ENCODE results near the gene NRAS.

NRAS gene

DNA sequence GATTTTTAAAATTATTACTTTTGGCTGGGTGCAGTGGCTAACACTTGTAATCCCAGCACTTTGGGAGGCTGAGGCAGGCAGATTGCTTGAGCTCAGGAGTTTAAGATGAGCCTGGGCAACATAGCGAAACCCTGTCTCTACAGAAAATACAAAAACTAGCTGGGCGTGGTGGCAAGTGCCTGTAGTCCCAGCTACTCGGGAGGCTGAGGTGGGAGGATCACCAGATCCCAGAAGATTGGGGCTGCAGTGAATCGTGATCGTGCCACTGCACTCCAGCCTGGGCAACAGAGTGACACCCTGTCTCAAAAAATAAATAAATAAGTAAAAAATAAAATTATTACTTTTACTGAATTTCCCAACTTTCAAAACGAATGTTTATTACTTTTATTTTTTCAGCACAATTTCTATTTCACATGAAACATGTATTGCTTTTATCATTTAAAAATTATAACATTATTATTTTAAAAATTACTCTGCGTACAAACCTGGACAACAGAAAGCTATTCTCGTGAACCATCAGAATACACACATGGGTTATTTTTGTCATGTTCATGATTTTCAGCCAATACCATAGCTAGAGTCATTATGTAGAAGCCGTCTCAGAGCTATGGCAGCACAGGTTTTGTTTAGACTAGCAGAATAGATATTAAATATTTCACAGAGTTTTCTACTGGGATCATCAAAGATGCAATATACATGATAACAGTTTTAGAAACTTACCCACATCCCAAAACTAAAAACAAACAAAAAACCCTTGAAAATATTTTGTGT lies 21.8 kb downstream of the NRAS start:
- Histone ChIP-seq H4K20me1 (ENCODE audit: low read depth, low read length) (no peaks in the 10 kb centered on the region), H3K4me3 (ENCODE audit: insufficient read depth, low read length, poor library complexity, severe bottlenecking) (no peak overlapping the region), H3K79me2 (ENCODE audit: insufficient read depth, low read length) (no peaks in the 10 kb centered on the region), H3K27me3 (ENCODE audit: low read length) (no peaks in the 10 kb centered on the region), H3K27ac (ENCODE audit: low read depth, low read length) (no peak overlapping the region), H2AFZ (ENCODE audit: low read depth, low read length, severe bottlenecking) (no peak overlapping the region), H3K9me3 (ENCODE audit: insufficient read depth, low read length) (no peaks in the 10 kb centered on the region), H3K9ac (ENCODE audit: low read length) (no peak overlapping the region), H3F3A (ENCODE audit: insufficient read depth) (no peaks in the 10 kb centered on the region), H3K9me2 (replicated peaks; ENCODE audit: insufficient read depth, low read length) (no peaks in the 10 kb centered on the region), H3K36me3 (ENCODE audit: low read length) (no peaks in the 10 kb centered on the region), H3K4me2 (ENCODE audit: low read depth, low read length, poor library complexity, severe bottlenecking) (no peak overlapping the region)
- TF ChIP-seq, protein P1, sequence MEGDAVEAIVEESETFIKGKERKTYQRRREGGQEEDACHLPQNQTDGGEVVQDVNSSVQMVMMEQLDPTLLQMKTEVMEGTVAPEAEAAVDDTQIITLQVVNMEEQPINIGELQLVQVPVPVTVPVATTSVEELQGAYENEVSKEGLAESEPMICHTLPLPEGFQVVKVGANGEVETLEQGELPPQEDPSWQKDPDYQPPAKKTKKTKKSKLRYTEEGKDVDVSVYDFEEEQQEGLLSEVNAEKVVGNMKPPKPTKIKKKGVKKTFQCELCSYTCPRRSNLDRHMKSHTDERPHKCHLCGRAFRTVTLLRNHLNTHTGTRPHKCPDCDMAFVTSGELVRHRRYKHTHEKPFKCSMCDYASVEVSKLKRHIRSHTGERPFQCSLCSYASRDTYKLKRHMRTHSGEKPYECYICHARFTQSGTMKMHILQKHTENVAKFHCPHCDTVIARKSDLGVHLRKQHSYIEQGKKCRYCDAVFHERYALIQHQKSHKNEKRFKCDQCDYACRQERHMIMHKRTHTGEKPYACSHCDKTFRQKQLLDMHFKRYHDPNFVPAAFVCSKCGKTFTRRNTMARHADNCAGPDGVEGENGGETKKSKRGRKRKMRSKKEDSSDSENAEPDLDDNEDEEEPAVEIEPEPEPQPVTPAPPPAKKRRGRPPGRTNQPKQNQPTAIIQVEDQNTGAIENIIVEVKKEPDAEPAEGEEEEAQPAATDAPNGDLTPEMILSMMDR (IDR thresholded peaks at IDR 0.05; ENCODE audit: insufficient read depth, low read length, poor library complexity, severe bottlenecking), result no peak
- TF ChIP-seq EZH2phosphoT487 (conservative IDR thresholded peaks at IDR 0.05; ENCODE audit: low read length), result no peak

- H3K27ac ChIP-seq (ENCODE audit: low read depth, low read length), result no peak overlapping the region
- no peak overlapping the region for H2AFZ ChIP-seq (ENCODE audit: low read depth, low read length, severe bottlenecking)
- no peaks in the 10 kb centered on the region for H3F3A ChIP-seq (ENCODE audit: insufficient read depth)
- no peaks in the 10 kb centered on the region for H3K79me2 ChIP-seq (ENCODE audit: insufficient read depth, low read length)
- no peaks in the 10 kb centered on the region for H4K20me1 ChIP-seq (ENCODE audit: low read depth, low read length)
- no peaks in the 10 kb centered on the region for H3K36me3 ChIP-seq (ENCODE audit: low read length)
- TF ChIP-seq, protein P1 (IDR thresholded peaks at IDR 0.05; ENCODE audit: insufficient read depth, low read length, poor library complexity, severe bottlenecking), result no peak
- TF ChIP-seq EZH2phosphoT487 (conservative IDR thresholded peaks at IDR 0.05; ENCODE audit: low read length), result no peak
- H3K4me2 ChIP-seq (ENCODE audit: low read depth, low read length, poor library complexity, severe bottlenecking), result no peak overlapping the region
- no peaks in the 10 kb centered on the region for H3K27me3 ChIP-seq (ENCODE audit: low read length)
- no peak overlapping the region for H3K9ac ChIP-seq (ENCODE audit: low read length)
- H3K9me2 ChIP-seq (replicated peaks; ENCODE audit: insufficient read depth, low read length), result no peaks in the 10 kb centered on the region
- no peaks in the 10 kb centered on the region for H3K9me3 ChIP-seq (ENCODE audit: insufficient read depth, low read length)
- H3K4me3 ChIP-seq (ENCODE audit: insufficient read depth, low read length, poor library complexity, severe bottlenecking), result no peak overlapping the region
Observed at GRCh38 chr1:114692947-114693346, 23.6 kb downstream of the NRAS start.

GRCh38 chr1:114691061-114691460 lies 25.5 kb downstream of the NRAS start:
- Histone ChIP-seq H3K9me2 (replicated peaks; ENCODE audit: insufficient read depth, low read length) (no peaks in the 10 kb centered on the region), H3K9me3 (ENCODE audit: insufficient read depth, low read length) (no peaks in the 10 kb centered on the region), H3K27ac (ENCODE audit: low read depth, low read length) (no peak overlapping the region), H4K20me1 (ENCODE audit: low read depth, low read length) (no peaks in the 10 kb centered on the region), H3F3A (ENCODE audit: insufficient read depth) (no peaks in the 10 kb centered on the region), H3K36me3 (ENCODE audit: low read length) (no peaks in the 10 kb centered on the region), H3K9ac (ENCODE audit: low read length) (no peak overlapping the region), H2AFZ (ENCODE audit: low read depth, low read length, severe bottlenecking) (no peak overlapping the region), H3K79me2 (ENCODE audit: insufficient read depth, low read length) (no peaks in the 10 kb centered on the region), H3K4me2 (ENCODE audit: low read depth, low read length, poor library complexity, severe bottlenecking) (no peak overlapping the region), H3K27me3 (ENCODE audit: low read length) (no peaks in the 10 kb centered on the region), H3K4me3 (ENCODE audit: insufficient read depth, low read length, poor library complexity, severe bottlenecking) (no peak overlapping the region)
- TF ChIP-seq, protein P1 (IDR thresholded peaks at IDR 0.05; ENCODE audit: insufficient read depth, low read length, poor library complexity, severe bottlenecking), result no peak
- TF ChIP-seq EZH2phosphoT487 (conservative IDR thresholded peaks at IDR 0.05; ENCODE audit: low read length), result no peak

All from SU-DHL-6 (cell line).